SU-DHL-6 (cell line): Measurements from ENCODE around the gene MED28.
A peak's percentile ranks its signal among the peaks of the same experiment; 100 is the strongest.

ENCODE experiments used
- H2AFZ ChIP-seq: fragments of 200-600 bp; sonication (generic); 2 replicates; pipeline ENCODE4 v1.6.1; 2014; ENCODE audit warnings: low read depth, mild to moderate bottlenecking, moderate library complexity, mixed read lengths, antibody characterized with exemption, low read length; ENCODE audit not compliant: severe bottlenecking
- H3F3A ChIP-seq: fragments of 200-600 bp; shearing (Covaris generic); 2 replicates; pipeline ENCODE4 v1.6.0; 2016; ENCODE audit warnings: antibody characterized with exemption, mild to moderate bottlenecking; ENCODE audit not compliant: insufficient read depth
- H3K27ac ChIP-seq: fragments of 200-600 bp; sonication (generic); 2 replicates; pipeline ENCODE4 v1.5.1; 2016; ENCODE audit warnings: low read depth, mild to moderate bottlenecking, low read length, moderate library complexity, mixed read lengths
- H3K27me3 ChIP-seq: fragments of 200-600 bp; sonication (generic), shearing (Covaris generic); 2 replicates; pipeline ENCODE4 v1.6.0; 2014; ENCODE audit warnings: mild to moderate bottlenecking, low read length
- H3K36me3 ChIP-seq: fragments of 200-600 bp; sonication (generic); 2 replicates; pipeline ENCODE4 v1.6.1; 2014; ENCODE audit warnings: mild to moderate bottlenecking, low read length, mixed read lengths
- H3K4me2 ChIP-seq: fragments of 300-600, 200-600 bp; shearing (Covaris generic), sonication (generic); 2 replicates; pipeline ENCODE4 v1.6.0; 2014; ENCODE audit warnings: low read length, low read depth, mild to moderate bottlenecking; ENCODE audit not compliant: poor library complexity, severe bottlenecking
- H3K4me3 ChIP-seq: fragments of 200-600 bp; sonication (generic); 2 replicates; pipeline ENCODE4 v1.5.1; 2014; ENCODE audit warnings: antibody characterized with exemption, low read length, mild to moderate bottlenecking, mixed read lengths; ENCODE audit not compliant: insufficient read depth, poor library complexity, severe bottlenecking
- H3K79me2 ChIP-seq: fragments of 200-600 bp; sonication (generic); 2 replicates; pipeline ENCODE4 v1.6.1; 2014; ENCODE audit warnings: mild to moderate bottlenecking, low read length, moderate library complexity; ENCODE audit not compliant: insufficient read depth
- H3K9ac ChIP-seq: fragments of 200-600 bp; sonication (generic); 2 replicates; pipeline ENCODE4 v1.7.0; 2014; ENCODE audit warnings: mild to moderate bottlenecking, low read length
- H3K9me2 ChIP-seq: fragments of 200-600 bp; sonication (generic); replicated peaks from 2 replicates; pipeline ENCODE4 v1.6.1; 2014; ENCODE audit warnings: low read length; ENCODE audit not compliant: insufficient read depth
- H3K9me3 ChIP-seq: fragments of 200-600 bp; sonication (generic); 2 replicates; pipeline ENCODE4 v1.6.1; 2014; ENCODE audit warnings: low read length, mixed read lengths; ENCODE audit not compliant: insufficient read depth
- H4K20me1 ChIP-seq: fragments of 200-600 bp; sonication (generic); 2 replicates; pipeline ENCODE4 v1.6.1; 2014; ENCODE audit warnings: low read depth, mild to moderate bottlenecking, antibody characterized with exemption, low read length, moderate library complexity, mixed read lengths
- CTCF ChIP-seq: fragments of 200-600 bp; sonication (generic); IDR thresholded peaks from one replicate; pipeline ENCODE4 v1.5.1; 2017; ENCODE audit warnings: antibody characterized with exemption, mild to moderate bottlenecking, low read length, moderate library complexity; ENCODE audit not compliant: insufficient read depth, poor library complexity, severe bottlenecking
- EZH2phosphoT487 ChIP-seq: fragments of 200-600 bp; sonication (generic), shearing (Covaris generic); conservative IDR thresholded peaks from 2 replicates; pipeline ENCODE4 v1.6.1; 2018; ENCODE audit warnings: mild to moderate bottlenecking, antibody characterized with exemption, low read length, moderate library complexity, mixed read lengths

Gene MED28

GRCh38 chr4:17589355-17589754 is 25.1 kb upstream of the MED28 start:
- no peak overlapping the region for H3K27ac ChIP-seq
- H3K9me3 ChIP-seq = no peaks in the 10 kb centered on the region
- H3K9ac ChIP-seq = no peak overlapping the region
- no peak for TF ChIP-seq EZH2phosphoT487
- no peak for TF ChIP-seq CTCF
- H4K20me1 ChIP-seq = no peaks in the 10 kb centered on the region
- no peaks in the 10 kb centered on the region for H3K27me3 ChIP-seq
- no peak overlapping the region for H3K4me2 ChIP-seq
- no peak overlapping the region for H2AFZ ChIP-seq
- peaks cover 7% of the 10 kb centered on the region for H3K79me2 ChIP-seq
- peaks cover 14% of the 10 kb centered on the region; the same call in 1 of the 2 replicates for H3K36me3 ChIP-seq
- H3F3A ChIP-seq = peaks cover 5% of the 10 kb centered on the region; the same call in 1 of the 2 replicates
- no peaks in the 10 kb centered on the region for H3K9me2 ChIP-seq
- H3K4me3 ChIP-seq = no peak overlapping the region

DNA sequence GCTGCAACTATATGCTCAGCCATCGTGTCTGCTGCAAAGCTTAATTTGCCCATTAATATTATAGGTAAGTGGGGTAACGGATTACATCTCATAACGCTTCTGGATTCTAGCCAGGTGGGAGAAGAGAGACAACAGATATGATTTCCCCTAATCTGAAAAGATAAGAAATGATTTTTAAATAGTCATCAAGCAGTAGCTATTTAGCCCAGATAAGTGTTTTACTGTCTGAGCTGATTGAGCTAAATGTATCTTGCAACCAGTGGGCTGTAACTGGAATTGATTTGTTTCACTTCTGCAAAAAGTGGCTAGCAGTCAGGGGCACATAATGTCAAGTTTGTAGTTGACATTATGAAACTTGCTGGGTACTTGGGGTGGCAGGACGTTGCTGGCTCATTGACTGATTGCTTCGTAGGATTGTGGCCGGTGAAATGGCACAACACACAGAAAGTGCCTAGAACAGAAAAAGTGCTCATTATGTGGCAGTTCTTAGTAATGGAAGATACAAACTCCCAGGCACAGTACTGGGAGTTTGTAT is 18.9 kb upstream of the MED28 start:
- Histone ChIP-seq H3F3A (no peaks in the 10 kb centered on the region; the same call in none of the 2 replicates), H3K9me2 (no peaks in the 10 kb centered on the region), H3K27ac (peak overlapping the region; percentile 65), H3K4me3 (no peak overlapping the region), H3K4me2 (peak overlapping the region; percentile 38), H2AFZ (no peak overlapping the region), H3K9ac (no peak overlapping the region), H4K20me1 (no peaks in the 10 kb centered on the region), H3K79me2 (peaks cover 7% of the 10 kb centered on the region), H3K27me3 (no peaks in the 10 kb centered on the region), H3K36me3 (peaks cover 13% of the 10 kb centered on the region; the same call in 1 of the 2 replicates), H3K9me3 (no peaks in the 10 kb centered on the region)
- TF ChIP-seq CTCF = no peak
- TF ChIP-seq EZH2phosphoT487 = no peak

DNA sequence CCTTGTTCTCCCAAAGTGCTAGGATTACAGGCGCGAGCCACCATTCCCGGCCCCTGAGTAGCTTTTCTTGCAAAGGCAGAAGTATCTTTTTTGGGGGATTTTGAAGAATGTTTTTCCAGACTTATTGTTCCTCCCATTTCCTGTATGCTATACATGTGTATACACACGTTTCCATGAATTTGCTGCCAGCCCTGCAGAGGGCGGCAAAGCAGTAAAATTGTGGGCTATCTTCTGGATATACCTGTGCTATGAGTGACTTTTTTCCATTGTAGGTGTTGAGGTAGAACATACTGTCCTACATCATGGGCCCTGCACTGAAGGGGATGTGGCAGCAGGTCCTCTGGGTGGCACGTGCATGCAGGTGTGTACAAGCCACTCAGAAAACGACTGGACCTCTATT is 16.9 kb upstream of the MED28 start:
- no peaks in the 10 kb centered on the region for H3K9me2 ChIP-seq
- H3K9ac ChIP-seq = no peak overlapping the region
- TF ChIP-seq EZH2phosphoT487 (no peak), CTCF (no peak)
- no peak overlapping the region for H3K4me3 ChIP-seq
- H3K27ac ChIP-seq = no peak overlapping the region
- no peak overlapping the region for H3K4me2 ChIP-seq
- no peaks in the 10 kb centered on the region for H3K27me3 ChIP-seq
- H3F3A ChIP-seq = no peaks in the 10 kb centered on the region; the same call in none of the 2 replicates
- H2AFZ ChIP-seq = no peak overlapping the region
- no peaks in the 10 kb centered on the region for H4K20me1 ChIP-seq
- peaks cover 16% of the 10 kb centered on the region; the same call in 1 of the 2 replicates for H3K36me3 ChIP-seq
- H3K9me3 ChIP-seq = no peaks in the 10 kb centered on the region
- peaks cover 7% of the 10 kb centered on the region for H3K79me2 ChIP-seq
